HepG2 (cell line): ENCODE data around the gene COL18A1. TPM values are rescaled to one million over a fixed set of nuclear protein-coding genes. Genes with fewer than 3 reads are reported as not detected.

Experiments used
- ATAC-seq: fragments of 200-7000 bp; cut with Tn5 transposase; 3 replicates; pipeline ENCODE4 v1.9.1; 2020; ENCODE audit warnings: mild to moderate bottlenecking, moderate library complexity
- BruUV-seq: library from RNA; stranded (reverse); fragments of 400-500 nt; replicated peaks from 2 replicates; lab custom pipeline; 2021; lab: Mats Ljungman, UMichigan
- CTCF ChIA-PET: fragments of 300-600 bp; formaldehyde crosslinking; extraction: SDS; loops from one replicate; lab custom pipeline; 2021; ENCODE audit warnings: low total read pairs, inconsistent platforms, low intra/inter-chr PET ratio; lab: Yijun Ruan, JAX
- POLR2A ChIA-PET: fragments of 350-600 bp; sonication (Branson Sonifier 250); formaldehyde crosslinking; loops from one replicate; lab custom pipeline; 2020; ENCODE audit warnings: antibody characterized with exemption, inconsistent platforms; lab: Yijun Ruan, JAX
- DNase-seq: peaks from one replicate; pipeline ENCODE4 v3.0.0-alpha.2; 2015; ENCODE audit warnings: low spot score
- FAIRE-seq: peaks from 3 replicates; lab custom pipeline; 2011; peaks lifted over from hg19 to GRCh38; lab: Jason Lieb, UNC
- H2AFZ ChIP-seq: one replicate; pipeline ENCODE4 v1.6.1; 2011; ENCODE audit warnings: low read length, inconsistent platforms
- H3K27ac ChIP-seq: fragments of 300-600 bp; 3 replicates; pipeline ENCODE4 v1.8.0; 2011; ENCODE audit warnings: mixed run types, mild to moderate bottlenecking, mixed read lengths, low read length, inconsistent platforms; ENCODE audit not compliant: insufficient read depth; ENCODE audit errors: extremely low read length
- H3K27me3 ChIP-seq, 2 experiments: fragments of 200-600 bp in 1 of 2; 2 replicates in 1 of 2; 3 replicates in 1 of 2; pipeline versions ENCODE4 v1.6.0 to v1.8.0; 2011; ENCODE audit warnings: low read length in 2 of 2, mild to moderate bottlenecking in 2 of 2, moderate library complexity in 2 of 2, inconsistent platforms in 1 of 2; ENCODE audit not compliant: insufficient read depth in 2 of 2, control insufficient read depth in 1 of 2
- H3K36me3 ChIP-seq, 2 experiments: fragments of 200-600 bp in 1 of 2; replicated peaks in 1 of 2; 2 replicates in 1 of 2; 3 replicates in 1 of 2; pipeline versions ENCODE4 v1.5.1 to v1.8.0; 2011; ENCODE audit warnings: low read length in 2 of 2, inconsistent platforms in 1 of 2; ENCODE audit not compliant: insufficient read depth in 2 of 2, control insufficient read depth in 1 of 2
- H3K4me1 ChIP-seq: 2 replicates; pipeline ENCODE4 v1.5.1; 2012; ENCODE audit warnings: low read length, inconsistent platforms; ENCODE audit not compliant: insufficient read depth
- H3K4me2 ChIP-seq: 2 replicates; pipeline ENCODE4 v1.6.0; 2011; ENCODE audit warnings: low read depth, low read length, inconsistent platforms
- H3K4me3 ChIP-seq, 3 experiments: fragments of 200-600 bp in 1 of 3; sonication (generic), shearing (Covaris generic) in 1 of 3; replicated peaks in 1 of 3; 2 replicates each; pipeline ENCODE4 v1.5.1; 2011 to 2016; ENCODE audit warnings: low read length in 3 of 3, inconsistent platforms in 2 of 3, low read depth in 2 of 3, mild to moderate bottlenecking in 2 of 3, control low read depth in 1 of 3, mixed read lengths in 1 of 3; ENCODE audit not compliant: insufficient read depth in 1 of 3
- H3K79me2 ChIP-seq: one replicate; pipeline ENCODE4 v1.6.1; 2011; ENCODE audit warnings: low read length, inconsistent platforms; ENCODE audit not compliant: insufficient read depth
- H3K9ac ChIP-seq: 2 replicates; pipeline ENCODE4 v1.6.0; 2011; ENCODE audit warnings: mild to moderate bottlenecking, low read depth, low read length, inconsistent platforms; ENCODE audit not compliant: insufficient read depth
- H3K9me3 ChIP-seq: 2 replicates; pipeline ENCODE4 v1.5.1; 2012; ENCODE audit warnings: mild to moderate bottlenecking, low read length
- H4K20me1 ChIP-seq: 2 replicates; pipeline ENCODE4 v1.6.0; 2011; ENCODE audit warnings: inconsistent platforms, mild to moderate bottlenecking, low read length, moderate library complexity; ENCODE audit not compliant: insufficient read depth
- AGO2 ChIP-seq: fragments of 200-400 bp; formaldehyde crosslinking; optimal IDR thresholded peaks from 2 replicates; pipeline ENCODE3; 2017; ENCODE audit warnings: mild to moderate bottlenecking, low read depth, low read length, moderate library complexity
- FLYWCH1 ChIP-seq: sonication (generic); formaldehyde crosslinking; IDR thresholded peaks from 2 replicates; pipeline ENCODE4 v1.8.1; 2023; ENCODE audit warnings: mild to moderate bottlenecking, missing genetic modification reagents
- HOXA3 ChIP-seq: sonication (generic); formaldehyde crosslinking; IDR thresholded peaks from 2 replicates; pipeline ENCODE4 v1.5.0; 2020; ENCODE audit warnings: missing genetic modification reagents
- KMT2B ChIP-seq: IDR thresholded peaks from 2 replicates; pipeline ENCODE4 v1.6.1; 2016; ENCODE audit warnings: missing genetic modification reagents, missing compliant biosample characterization
- PRPF4 ChIP-seq: fragments of 200-400 bp; formaldehyde crosslinking; IDR thresholded peaks from 2 replicates; pipeline ENCODE4 v1.6.1; 2016; ENCODE audit warnings: low read length, low read depth; ENCODE audit not compliant: poor library complexity, severe bottlenecking
- ZFP82 ChIP-seq: sonication (generic); formaldehyde crosslinking; IDR thresholded peaks from 2 replicates; pipeline ENCODE4 v1.5.1; 2020; ENCODE audit warnings: mild to moderate bottlenecking, missing genetic modification reagents, borderline replicate concordance
- ZNF136 ChIP-seq: sonication (generic); formaldehyde crosslinking; IDR thresholded peaks from 2 replicates; pipeline ENCODE4 v1.8.1; 2022; ENCODE audit warnings: low read depth, mild to moderate bottlenecking, moderate library complexity, missing genetic modification reagents
- ZNF256 ChIP-seq: sonication (generic); formaldehyde crosslinking; conservative IDR thresholded peaks from 2 replicates; pipeline ENCODE4 v1.4.0; 2020; ENCODE audit warnings: missing genetic modification reagents
- ZNF841 ChIP-seq: sonication (generic); formaldehyde crosslinking; IDR thresholded peaks from 2 replicates; pipeline ENCODE4 v1.8.1; 2023; ENCODE audit warnings: missing genetic modification reagents, borderline replicate concordance
- ZSCAN21 ChIP-seq: sonication (generic); formaldehyde crosslinking; IDR thresholded peaks from 2 replicates; pipeline ENCODE4 v1.8.0; 2022; ENCODE audit warnings: mild to moderate bottlenecking, missing genetic modification reagents, moderate library complexity, borderline replicate concordance
- WGBS: methylation state at CpG from one replicate; pipeline ENCODE4 v1.1.6; 2017; ENCODE audit warnings: low lambda C conversion rate; 5-methylcytosine and 5-hydroxymethylcytosine counted together
- in situ Hi-C: cut with HindIII; loops from 2 replicates; pipeline ENCODE4 v1.10.0; 2017; ENCODE audit warnings: low pct_unique_long_range_greater_than_20kb; ENCODE audit not compliant: extremely low pct_ligation_motif_present
- intact Hi-C: fragments of 100-400 bp; cut with micrococcal nuclease; formaldehyde crosslinking; loops from one replicate; pipeline ENCODE4 v1.10.0; 2022; ENCODE audit not compliant: unreplicated experiment
- polyA plus RNA-seq, 8 experiments: library from polyadenylated mRNA; depleted of rRNA in 3 of 8; stranded (reverse) in 7 of 8; unstranded in 1 of 8; fragments of >200 nt; fragmentation: Illumina TruSeq in 4 of 8; extraction: Trizol in 4 of 8; gene quantifications; 2 replicates each; pipeline versions ENCODE4 v1.2.1 to v1.2.3, GENCODE V29; 2011 to 2016; ENCODE audit warnings: low read depth in 4 of 8, missing spikeins in 1 of 8, mixed read lengths in 1 of 8; ENCODE audit not compliant: insufficient read depth in 1 of 8
- total RNA-seq, 5 experiments: library from RNA; depleted of rRNA; stranded (reverse); fragments of >200 nt; fragmentation: Illumina TruSeq; extraction: Trizol; gene quantifications; 2 replicates each; pipeline ENCODE4 v1.2.3, GENCODE V29; 2016; ENCODE audit warnings: low read depth in 1 of 5
- TF ChIP-seq, protein P1 (sequence below): sonication (generic); formaldehyde crosslinking; IDR thresholded peaks from 2 replicates; pipeline ENCODE4 v1.4.0; 2020; ENCODE audit warnings: missing genetic modification reagents, borderline replicate concordance
- TF ChIP-seq, protein P2 (sequence below): IDR thresholded peaks from 2 replicates; pipeline ENCODE4 v1.6.1; 2012; ENCODE audit warnings: low read length, improper control_type of control experiment

Gene COL18A1
- total and polyA plus RNA-seq, 2 of the 13 experiments (the other 11 are each of a cell fraction or from before 2014, with no cell fraction given), result 79.0 to 102 TPM

- H3K4me3 ChIP-seq, result no peak overlapping the region
- intact Hi-C loops, result no loop called here
- ChIA-PET CTCF (no interaction called here), POLR2A (interaction anchor here (1.0 to 1.2 kb wide), 2 partner anchors 30 to 32 kb away, joined by 3 read pairs; no protein-coding TSS in a partner anchor)
- TF ChIP-seq KMT2B (CRISPR knock-in tag) (no peak), AGO2 (peak; percentile 78)
- DNase-seq, result no peak
- H3K9ac ChIP-seq, result no peak overlapping the region
- ATAC-seq, result no peak
- H3K79me2 ChIP-seq, result no peaks in the 10 kb centered on the region
- no peak overlapping the region for H3K4me2 ChIP-seq
- H3K36me3 ChIP-seq, result peaks cover 8 to 17% of the 10 kb centered on the region in 2 experiments
- in situ Hi-C loops, result no loop called here
- H4K20me1 ChIP-seq, result no peaks in the 10 kb centered on the region
- no peaks in the 10 kb centered on the region for H3K9me3 ChIP-seq
- H3K27ac ChIP-seq, result no peak overlapping the region
- H3K27me3 ChIP-seq, result no peaks in the 10 kb centered on the region
- no peaks in the 10 kb centered on the region for H3K4me1 ChIP-seq
- H2AFZ ChIP-seq, result no peak overlapping the region
- FAIRE-seq, result no peak
- BruUV-seq, result no TSS peak
- WGBS, result 84% methylated on average over 3 of the region's 13 CpGs
These were observed 97.0 kb downstream of the COL18A1 start for GRCh38 chr21:45502006-45502345.

DNA sequence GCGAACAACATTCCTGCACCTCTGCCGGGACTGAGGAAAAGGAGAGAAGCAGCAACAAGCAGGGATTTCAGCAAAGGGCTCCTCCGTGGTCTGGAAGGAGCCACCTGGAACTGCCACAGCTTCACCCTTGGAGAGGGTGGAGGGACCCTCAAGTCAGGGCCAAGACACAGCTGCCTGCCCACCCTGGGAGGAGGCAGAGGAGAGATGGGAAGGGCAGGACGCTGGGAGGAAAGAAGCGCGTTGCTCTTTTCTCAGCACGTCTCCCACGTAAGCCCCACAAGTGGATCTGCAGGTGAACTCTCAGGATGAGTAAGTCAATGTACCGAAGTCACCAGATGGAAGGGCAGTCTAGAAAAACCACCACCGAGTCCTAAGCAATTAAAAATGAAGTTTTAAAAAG is 97.6 kb downstream of the COL18A1 start:
- H3K27me3 ChIP-seq, result no peaks in the 10 kb centered on the region
- no peaks in the 10 kb centered on the region for H3K79me2 ChIP-seq
- H3K36me3 ChIP-seq, result peaks cover 10 to 11% of the 10 kb centered on the region in 2 experiments
- ATAC-seq, result no peak
- CTCF ChIA-PET, result no interaction called here
- intact Hi-C loops, result no loop called here
- no peak overlapping the region for H3K9ac ChIP-seq
- no TSS peak for BruUV-seq
- peaks cover 2% of the 10 kb centered on the region; the same call in 1 of the 2 replicates for H3K4me1 ChIP-seq
- no peak overlapping the region for H3K4me3 ChIP-seq
- WGBS, result 94% methylated on average over 10 of the region's 10 CpGs
- no peak overlapping the region for H3K27ac ChIP-seq
- POLR2A ChIA-PET, result interaction anchor here (1.0 to 1.2 kb wide), 2 partner anchors 30 to 33 kb away, joined by 3 read pairs; no protein-coding TSS in a partner anchor
- no peak for FAIRE-seq
- H3K9me3 ChIP-seq, result no peaks in the 10 kb centered on the region
- no peak overlapping the region for H2AFZ ChIP-seq
- in situ Hi-C loops, result no loop called here
- no peak for DNase-seq
- no peak overlapping the region for H3K4me2 ChIP-seq
- H4K20me1 ChIP-seq, result no peaks in the 10 kb centered on the region
- TF ChIP-seq, protein P1, sequence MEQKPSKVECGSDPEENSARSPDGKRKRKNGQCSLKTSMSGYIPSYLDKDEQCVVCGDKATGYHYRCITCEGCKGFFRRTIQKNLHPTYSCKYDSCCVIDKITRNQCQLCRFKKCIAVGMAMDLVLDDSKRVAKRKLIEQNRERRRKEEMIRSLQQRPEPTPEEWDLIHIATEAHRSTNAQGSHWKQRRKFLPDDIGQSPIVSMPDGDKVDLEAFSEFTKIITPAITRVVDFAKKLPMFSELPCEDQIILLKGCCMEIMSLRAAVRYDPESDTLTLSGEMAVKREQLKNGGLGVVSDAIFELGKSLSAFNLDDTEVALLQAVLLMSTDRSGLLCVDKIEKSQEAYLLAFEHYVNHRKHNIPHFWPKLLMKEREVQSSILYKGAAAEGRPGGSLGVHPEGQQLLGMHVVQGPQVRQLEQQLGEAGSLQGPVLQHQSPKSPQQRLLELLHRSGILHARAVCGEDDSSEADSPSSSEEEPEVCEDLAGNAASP (CRISPR knock-in tag), result no peak
- no peak for TF ChIP-seq PRPF4
- no peak for TF ChIP-seq HOXA3 (CRISPR knock-in tag)
- TF ChIP-seq FLYWCH1, result no peak
- no peak for TF ChIP-seq ZNF136 (CRISPR knock-in tag)
- TF ChIP-seq ZNF841 (CRISPR knock-in tag), result no peak
- TF ChIP-seq ZSCAN21 (CRISPR knock-in tag), result no peak
- no peak for TF ChIP-seq ZNF256 (CRISPR knock-in tag)
- no peak for TF ChIP-seq ZFP82 (CRISPR knock-in tag)
- TF ChIP-seq, protein P2, sequence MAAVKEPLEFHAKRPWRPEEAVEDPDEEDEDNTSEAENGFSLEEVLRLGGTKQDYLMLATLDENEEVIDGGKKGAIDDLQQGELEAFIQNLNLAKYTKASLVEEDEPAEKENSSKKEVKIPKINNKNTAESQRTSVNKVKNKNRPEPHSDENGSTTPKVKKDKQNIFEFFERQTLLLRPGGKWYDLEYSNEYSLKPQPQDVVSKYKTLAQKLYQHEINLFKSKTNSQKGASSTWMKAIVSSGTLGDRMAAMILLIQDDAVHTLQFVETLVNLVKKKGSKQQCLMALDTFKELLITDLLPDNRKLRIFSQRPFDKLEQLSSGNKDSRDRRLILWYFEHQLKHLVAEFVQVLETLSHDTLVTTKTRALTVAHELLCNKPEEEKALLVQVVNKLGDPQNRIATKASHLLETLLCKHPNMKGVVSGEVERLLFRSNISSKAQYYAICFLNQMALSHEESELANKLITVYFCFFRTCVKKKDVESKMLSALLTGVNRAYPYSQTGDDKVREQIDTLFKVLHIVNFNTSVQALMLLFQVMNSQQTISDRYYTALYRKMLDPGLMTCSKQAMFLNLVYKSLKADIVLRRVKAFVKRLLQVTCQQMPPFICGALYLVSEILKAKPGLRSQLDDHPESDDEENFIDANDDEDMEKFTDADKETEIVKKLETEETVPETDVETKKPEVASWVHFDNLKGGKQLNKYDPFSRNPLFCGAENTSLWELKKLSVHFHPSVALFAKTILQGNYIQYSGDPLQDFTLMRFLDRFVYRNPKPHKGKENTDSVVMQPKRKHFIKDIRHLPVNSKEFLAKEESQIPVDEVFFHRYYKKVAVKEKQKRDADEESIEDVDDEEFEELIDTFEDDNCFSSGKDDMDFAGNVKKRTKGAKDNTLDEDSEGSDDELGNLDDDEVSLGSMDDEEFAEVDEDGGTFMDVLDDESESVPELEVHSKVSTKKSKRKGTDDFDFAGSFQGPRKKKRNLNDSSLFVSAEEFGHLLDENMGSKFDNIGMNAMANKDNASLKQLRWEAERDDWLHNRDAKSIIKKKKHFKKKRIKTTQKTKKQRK, result no peak
